B cell (primary cell): ENCODE results near the gene AKTIP.

ENCODE experiments used
- EZH2 ChIP-seq: IDR thresholded peaks from 2 replicates; pipeline ENCODE4 v1.6.1; 2012; ENCODE audit warnings: borderline replicate concordance, low read depth, mild to moderate bottlenecking, moderate library complexity, low read length; ENCODE audit not compliant: insufficient read depth, poor library complexity, severe bottlenecking
- TF ChIP-seq, protein P1 (sequence below): fragments of 200-600 bp; IDR thresholded peaks from one replicate; pipeline ENCODE4 v1.8.0; 2022; ENCODE audit warnings: antibody characterized with exemption, mild to moderate bottlenecking

DNA sequence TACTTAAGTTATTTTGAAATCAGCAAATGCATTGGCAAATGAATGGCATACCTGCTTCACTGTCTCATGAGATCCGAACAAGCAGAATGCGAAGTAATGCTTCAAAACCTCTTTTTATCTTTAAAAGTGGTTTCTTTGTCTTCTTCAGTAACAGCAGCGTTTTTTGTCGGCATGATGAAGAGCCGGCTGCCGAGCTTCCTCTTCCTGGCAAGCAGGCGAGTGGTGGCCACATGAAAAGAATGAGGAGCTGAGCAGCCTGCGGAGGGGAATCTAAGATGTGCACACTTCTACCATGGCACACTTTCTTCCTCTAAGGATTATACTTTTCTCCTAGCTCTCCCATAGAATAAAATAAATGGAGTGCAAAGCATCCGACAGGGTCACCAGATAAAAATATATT, 42.4 kb upstream of the AKTIP start:
- no peak for TF ChIP-seq EZH2
- TF ChIP-seq, protein P1, sequence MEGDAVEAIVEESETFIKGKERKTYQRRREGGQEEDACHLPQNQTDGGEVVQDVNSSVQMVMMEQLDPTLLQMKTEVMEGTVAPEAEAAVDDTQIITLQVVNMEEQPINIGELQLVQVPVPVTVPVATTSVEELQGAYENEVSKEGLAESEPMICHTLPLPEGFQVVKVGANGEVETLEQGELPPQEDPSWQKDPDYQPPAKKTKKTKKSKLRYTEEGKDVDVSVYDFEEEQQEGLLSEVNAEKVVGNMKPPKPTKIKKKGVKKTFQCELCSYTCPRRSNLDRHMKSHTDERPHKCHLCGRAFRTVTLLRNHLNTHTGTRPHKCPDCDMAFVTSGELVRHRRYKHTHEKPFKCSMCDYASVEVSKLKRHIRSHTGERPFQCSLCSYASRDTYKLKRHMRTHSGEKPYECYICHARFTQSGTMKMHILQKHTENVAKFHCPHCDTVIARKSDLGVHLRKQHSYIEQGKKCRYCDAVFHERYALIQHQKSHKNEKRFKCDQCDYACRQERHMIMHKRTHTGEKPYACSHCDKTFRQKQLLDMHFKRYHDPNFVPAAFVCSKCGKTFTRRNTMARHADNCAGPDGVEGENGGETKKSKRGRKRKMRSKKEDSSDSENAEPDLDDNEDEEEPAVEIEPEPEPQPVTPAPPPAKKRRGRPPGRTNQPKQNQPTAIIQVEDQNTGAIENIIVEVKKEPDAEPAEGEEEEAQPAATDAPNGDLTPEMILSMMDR: no peak
